HEK293 (cell line): Measurements from ENCODE around the gene FFAR4.

Experiments used
- CTCF ChIA-PET: fragments of 350-600 bp; formaldehyde crosslinking; extraction: SDS; loops from one replicate; lab custom pipeline; 2021; ENCODE audit warnings: antibody characterized with exemption; lab: Yijun Ruan, JAX
- POLR2A ChIA-PET: fragments of 300-600 bp; formaldehyde crosslinking; extraction: SDS; loops from one replicate; lab custom pipeline; 2020; ENCODE audit warnings: antibody characterized with exemption, inconsistent platforms; lab: Yijun Ruan, JAX
- H3K27ac ChIP-seq: fragments of 200-500 bp; sonication (Bioruptor generic); 2 replicates; pipeline ENCODE4 v1.5.1; 2014; ENCODE audit warnings: low read depth, low read length, control low read depth, inconsistent platforms; ENCODE audit errors: extremely low read depth
- H3K36me3 ChIP-seq, 2 experiments: fragments of 200-500 bp in 1 of 2; sonication (Bioruptor generic) in 1 of 2; 1 replicate in 1 of 2; 2 replicates in 1 of 2; pipeline ENCODE4 v1.5.1; 2014 to 2017; ENCODE audit warnings: inconsistent platforms in 2 of 2, low read length in 2 of 2; ENCODE audit not compliant: control insufficient read depth in 2 of 2, insufficient read depth in 1 of 2
- H3K4me1 ChIP-seq: fragments of 200-500 bp; sonication (Bioruptor generic); 2 replicates; pipeline ENCODE4 v1.5.1; 2014; ENCODE audit warnings: mild to moderate bottlenecking, low read length, inconsistent platforms; ENCODE audit not compliant: control insufficient read depth, insufficient read depth
- H3K4me3 ChIP-seq: 2 replicates; pipeline ENCODE4 v1.5.1; 2011; ENCODE audit warnings: low read depth, mild to moderate bottlenecking, control low read depth, low read length, moderate library complexity
- H3K9me3 ChIP-seq: fragments of 200-500 bp; sonication (Bioruptor generic); 2 replicates; pipeline ENCODE4 v1.5.1; 2014; ENCODE audit warnings: low read depth, low read length, inconsistent platforms; ENCODE audit not compliant: control insufficient read depth, insufficient read depth
- EGR2 ChIP-seq: fragments of 450-650 bp; formaldehyde crosslinking; IDR thresholded peaks from 2 replicates; pipeline ENCODE4 v1.5.1; 2016; ENCODE audit warnings: low read depth, missing biosample characterization, missing genetic modification characterization
- GFI1B ChIP-seq: fragments of 450-650 bp; formaldehyde crosslinking; IDR thresholded peaks from 2 replicates; pipeline ENCODE4 v1.5.1; 2016; ENCODE audit warnings: missing biosample characterization, missing genetic modification characterization
- HOXC10 ChIP-seq: sonication (generic); formaldehyde crosslinking; IDR thresholded peaks from 2 replicates; pipeline ENCODE4 v1.8.1; 2023; ENCODE audit warnings: mild to moderate bottlenecking, missing genetic modification reagents
- IKZF3 ChIP-seq: fragments of 450-650 bp; IDR thresholded peaks from 2 replicates; pipeline ENCODE4 v1.5.0; 2018; ENCODE audit warnings: missing biosample characterization, mild to moderate bottlenecking, missing genetic modification characterization, moderate library complexity
- KLF1 ChIP-seq: fragments of 450-650 bp; formaldehyde crosslinking; IDR thresholded peaks from 2 replicates; pipeline ENCODE4 v1.5.1; 2016; ENCODE audit warnings: missing biosample characterization, missing genetic modification characterization
- KLF7 ChIP-seq: fragments of 450-650 bp; formaldehyde crosslinking; IDR thresholded peaks from 2 replicates; pipeline ENCODE4 v1.5.1; 2016; ENCODE audit warnings: missing biosample characterization, missing genetic modification characterization, borderline replicate concordance
- ZNF112 ChIP-seq: fragments of 450-650 bp; formaldehyde crosslinking; IDR thresholded peaks from 2 replicates; pipeline ENCODE4 v1.5.0; 2017; ENCODE audit warnings: missing biosample characterization, missing genetic modification characterization
- ZNF121 ChIP-seq: fragments of 450-650 bp; formaldehyde crosslinking; IDR thresholded peaks from 2 replicates; pipeline ENCODE4 v1.5.1; 2016; ENCODE audit warnings: missing biosample characterization, missing genetic modification characterization
- ZNF2 ChIP-seq: fragments of 450-650 bp; formaldehyde crosslinking; IDR thresholded peaks from 2 replicates; pipeline ENCODE4 v1.5.1; 2016; ENCODE audit warnings: missing biosample characterization, missing genetic modification characterization
- ZNF214 ChIP-seq: fragments of 450-650 bp; formaldehyde crosslinking; IDR thresholded peaks from 2 replicates; pipeline ENCODE4 v1.5.1; 2017; ENCODE audit warnings: missing biosample characterization, mild to moderate bottlenecking, missing genetic modification characterization, borderline replicate concordance
- ZNF324 ChIP-seq: fragments of 450-650 bp; formaldehyde crosslinking; IDR thresholded peaks from 2 replicates; pipeline ENCODE4 v1.5.1; 2016; ENCODE audit warnings: missing biosample characterization, missing genetic modification characterization
- ZNF341 ChIP-seq: fragments of 450-650 bp; formaldehyde crosslinking; IDR thresholded peaks from 2 replicates; pipeline ENCODE4; 2016; ENCODE audit warnings: low read depth, missing biosample characterization, missing genetic modification characterization
- ZNF394 ChIP-seq: fragments of 450-650 bp; formaldehyde crosslinking; IDR thresholded peaks from 2 replicates; pipeline ENCODE4 v1.5.1; 2016; ENCODE audit warnings: missing biosample characterization, missing genetic modification characterization, mild to moderate bottlenecking, moderate library complexity, borderline replicate concordance
- ZNF529 ChIP-seq: fragments of 450-650 bp; formaldehyde crosslinking; IDR thresholded peaks from 2 replicates; pipeline ENCODE4 v1.5.1; 2017; ENCODE audit warnings: missing genetic modification characterization, missing biosample characterization; ENCODE audit not compliant: insufficient replicate concordance
- ZNF558 ChIP-seq: fragments of 450-650 bp; formaldehyde crosslinking; IDR thresholded peaks from 2 replicates; pipeline ENCODE4 v1.5.1; 2016; ENCODE audit warnings: missing biosample characterization, missing genetic modification characterization
- ZNF560 ChIP-seq: fragments of 450-650 bp; formaldehyde crosslinking; IDR thresholded peaks from 2 replicates; pipeline ENCODE4 v1.5.1; 2017; ENCODE audit warnings: missing biosample characterization, missing genetic modification characterization, borderline replicate concordance
- ZNF621 ChIP-seq: fragments of 450-650 bp; formaldehyde crosslinking; IDR thresholded peaks from 2 replicates; pipeline ENCODE4 v1.5.1; 2017; ENCODE audit warnings: missing biosample characterization, missing genetic modification characterization
- ZNF658 ChIP-seq: fragments of 450-650 bp; formaldehyde crosslinking; IDR thresholded peaks from 2 replicates; pipeline ENCODE4; 2016; ENCODE audit warnings: missing biosample characterization, missing genetic modification characterization
- ZNF660 ChIP-seq: fragments of 450-650 bp; IDR thresholded peaks from 2 replicates; pipeline ENCODE4 v1.5.1; 2018; ENCODE audit warnings: missing biosample characterization, mild to moderate bottlenecking, missing genetic modification characterization
- ZNF670 ChIP-seq: fragments of 450-650 bp; formaldehyde crosslinking; IDR thresholded peaks from 2 replicates; pipeline ENCODE4 v1.5.1; 2016; ENCODE audit warnings: missing biosample characterization, missing genetic modification characterization, low read depth
- ZNF677 ChIP-seq: fragments of 450-650 bp; IDR thresholded peaks from 2 replicates; pipeline ENCODE4 v1.5.0; 2018; ENCODE audit warnings: missing biosample characterization, mild to moderate bottlenecking, missing genetic modification characterization, moderate library complexity
- ZNF768 ChIP-seq: fragments of 450-650 bp; formaldehyde crosslinking; IDR thresholded peaks from 2 replicates; pipeline ENCODE4 v1.5.1; 2018; ENCODE audit warnings: missing biosample characterization, mild to moderate bottlenecking, missing genetic modification characterization
- ZNF777 ChIP-seq: fragments of 450-650 bp; formaldehyde crosslinking; IDR thresholded peaks from 2 replicates; pipeline ENCODE4 v1.5.1; 2017; ENCODE audit warnings: missing biosample characterization, missing genetic modification characterization, borderline replicate concordance
- TF ChIP-seq, protein P1 (sequence below): fragments of 450-650 bp; formaldehyde crosslinking; IDR thresholded peaks from 2 replicates; pipeline ENCODE4 v1.5.1; 2017; ENCODE audit warnings: missing biosample characterization, missing genetic modification characterization
- TF ChIP-seq, protein P2 (sequence below): fragments of 450-650 bp; formaldehyde crosslinking; IDR thresholded peaks from 2 replicates; pipeline ENCODE4 v1.5.1; 2017; ENCODE audit warnings: missing biosample characterization, missing genetic modification characterization
- TF ChIP-seq, protein P3 (sequence below): IDR thresholded peaks from 2 replicates; pipeline ENCODE4 v1.6.1; 2011; ENCODE audit warnings: mild to moderate bottlenecking, low read depth, low read length, borderline replicate concordance
- TF ChIP-seq, protein P4 (sequence below): fragments of 450-650 bp; formaldehyde crosslinking; IDR thresholded peaks from 2 replicates; pipeline ENCODE4 v1.5.1; 2016; ENCODE audit warnings: missing biosample characterization, missing genetic modification characterization

FFAR4 gene

DNA sequence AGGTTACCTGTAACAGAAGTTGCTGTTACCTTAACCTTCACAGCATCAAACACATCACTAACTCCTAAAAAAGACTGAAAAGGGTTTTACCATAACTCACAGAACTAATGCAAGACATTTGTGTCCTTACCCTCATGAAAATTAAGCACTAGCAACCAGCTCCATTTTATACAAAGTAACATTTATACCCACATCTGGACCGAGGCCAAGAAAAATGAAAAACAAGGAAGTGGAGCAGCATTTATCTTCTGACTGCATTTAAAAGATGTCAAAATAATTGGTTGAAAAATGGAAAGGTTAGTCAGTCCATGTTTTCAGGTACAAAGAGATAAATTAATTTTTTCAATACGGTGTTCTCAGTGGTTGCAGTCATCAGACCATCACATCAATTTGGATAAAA lies 37.7 kb downstream of the FFAR4 start:
- CTCF ChIA-PET, result interaction anchor here (0.8 kb wide), 1 partner anchor 49 kb away, joined by 3 read pairs; no protein-coding TSS in a partner anchor
- H3K9me3 ChIP-seq, result no peaks in the 10 kb centered on the region
- TF ChIP-seq ZNF121 (no peak), KLF1 (tag by site-specific recombination) (no peak), EGR2 (no peak), ZNF558 (no peak), HOXC10 (CRISPR knock-in tag) (no peak), ZNF670 (tag by site-specific recombination) (no peak), ZNF341 (tag by site-specific recombination) (no peak), GFI1B (no peak), ZNF214 (no peak), ZNF112 (tag by site-specific recombination) (no peak), ZNF660 (no peak), ZNF768 (tag by site-specific recombination) (no peak), ZNF677 (tag by site-specific recombination) (no peak), ZNF394 (tag by site-specific recombination) (no peak), ZNF621 (tag by site-specific recombination) (no peak)
- TF ChIP-seq, protein P1, sequence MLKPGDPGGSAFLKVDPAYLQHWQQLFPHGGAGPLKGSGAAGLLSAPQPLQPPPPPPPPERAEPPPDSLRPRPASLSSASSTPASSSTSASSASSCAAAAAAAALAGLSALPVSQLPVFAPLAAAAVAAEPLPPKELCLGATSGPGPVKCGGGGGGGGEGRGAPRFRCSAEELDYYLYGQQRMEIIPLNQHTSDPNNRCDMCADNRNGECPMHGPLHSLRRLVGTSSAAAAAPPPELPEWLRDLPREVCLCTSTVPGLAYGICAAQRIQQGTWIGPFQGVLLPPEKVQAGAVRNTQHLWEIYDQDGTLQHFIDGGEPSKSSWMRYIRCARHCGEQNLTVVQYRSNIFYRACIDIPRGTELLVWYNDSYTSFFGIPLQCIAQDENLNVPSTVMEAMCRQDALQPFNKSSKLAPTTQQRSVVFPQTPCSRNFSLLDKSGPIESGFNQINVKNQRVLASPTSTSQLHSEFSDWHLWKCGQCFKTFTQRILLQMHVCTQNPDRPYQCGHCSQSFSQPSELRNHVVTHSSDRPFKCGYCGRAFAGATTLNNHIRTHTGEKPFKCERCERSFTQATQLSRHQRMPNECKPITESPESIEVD (tag by site-specific recombination), result no peak
- TF ChIP-seq, protein P2, sequence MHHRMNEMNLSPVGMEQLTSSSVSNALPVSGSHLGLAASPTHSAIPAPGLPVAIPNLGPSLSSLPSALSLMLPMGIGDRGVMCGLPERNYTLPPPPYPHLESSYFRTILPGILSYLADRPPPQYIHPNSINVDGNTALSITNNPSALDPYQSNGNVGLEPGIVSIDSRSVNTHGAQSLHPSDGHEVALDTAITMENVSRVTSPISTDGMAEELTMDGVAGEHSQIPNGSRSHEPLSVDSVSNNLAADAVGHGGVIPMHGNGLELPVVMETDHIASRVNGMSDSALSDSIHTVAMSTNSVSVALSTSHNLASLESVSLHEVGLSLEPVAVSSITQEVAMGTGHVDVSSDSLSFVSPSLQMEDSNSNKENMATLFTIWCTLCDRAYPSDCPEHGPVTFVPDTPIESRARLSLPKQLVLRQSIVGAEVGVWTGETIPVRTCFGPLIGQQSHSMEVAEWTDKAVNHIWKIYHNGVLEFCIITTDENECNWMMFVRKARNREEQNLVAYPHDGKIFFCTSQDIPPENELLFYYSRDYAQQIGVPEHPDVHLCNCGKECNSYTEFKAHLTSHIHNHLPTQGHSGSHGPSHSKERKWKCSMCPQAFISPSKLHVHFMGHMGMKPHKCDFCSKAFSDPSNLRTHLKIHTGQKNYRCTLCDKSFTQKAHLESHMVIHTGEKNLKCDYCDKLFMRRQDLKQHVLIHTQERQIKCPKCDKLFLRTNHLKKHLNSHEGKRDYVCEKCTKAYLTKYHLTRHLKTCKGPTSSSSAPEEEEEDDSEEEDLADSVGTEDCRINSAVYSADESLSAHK (tag by site-specific recombination), result no peak
- TF ChIP-seq, all 188 proteins: peak for 0
- H3K4me1 ChIP-seq, result no peaks in the 10 kb centered on the region
- no peak overlapping the region for H3K27ac ChIP-seq
- no peak overlapping the region for H3K4me3 ChIP-seq
- H3K36me3 ChIP-seq, result no peaks in the 10 kb centered on the region
- POLR2A ChIA-PET, result no interaction called here

DNA sequence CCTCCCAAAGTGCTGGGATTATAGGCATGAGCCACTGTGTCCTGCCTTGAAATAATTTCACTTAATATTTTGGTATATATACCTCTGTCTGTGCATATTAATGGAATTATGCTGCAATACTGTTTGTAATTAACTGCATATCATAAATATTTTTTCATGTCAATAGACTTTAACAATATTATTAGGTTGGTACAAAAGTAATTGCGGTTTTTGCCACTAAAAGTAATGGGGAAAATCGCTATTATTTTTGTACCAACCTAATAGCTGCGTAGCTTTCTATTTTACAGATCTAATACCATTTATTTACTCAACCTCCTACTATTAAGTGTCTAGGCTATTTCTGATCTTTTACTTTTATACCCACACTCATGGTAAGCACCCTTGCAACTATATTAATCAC lies 42.0 kb downstream of the FFAR4 start:
- Histone ChIP-seq H3K36me3 (no peaks in the 10 kb centered on the region), H3K27ac (no peak overlapping the region), H3K9me3 (no peaks in the 10 kb centered on the region), H3K4me1 (no peaks in the 10 kb centered on the region), H3K4me3 (no peak overlapping the region)
- POLR2A ChIA-PET, result no interaction called here
- CTCF ChIA-PET, result interaction anchor here (0.6 kb wide), 1 partner anchor 207 kb away, joined by 3 read pairs; no protein-coding TSS in a partner anchor
- TF ChIP-seq, protein P3, sequence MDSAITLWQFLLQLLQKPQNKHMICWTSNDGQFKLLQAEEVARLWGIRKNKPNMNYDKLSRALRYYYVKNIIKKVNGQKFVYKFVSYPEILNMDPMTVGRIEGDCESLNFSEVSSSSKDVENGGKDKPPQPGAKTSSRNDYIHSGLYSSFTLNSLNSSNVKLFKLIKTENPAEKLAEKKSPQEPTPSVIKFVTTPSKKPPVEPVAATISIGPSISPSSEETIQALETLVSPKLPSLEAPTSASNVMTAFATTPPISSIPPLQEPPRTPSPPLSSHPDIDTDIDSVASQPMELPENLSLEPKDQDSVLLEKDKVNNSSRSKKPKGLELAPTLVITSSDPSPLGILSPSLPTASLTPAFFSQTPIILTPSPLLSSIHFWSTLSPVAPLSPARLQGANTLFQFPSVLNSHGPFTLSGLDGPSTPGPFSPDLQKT, result no peak
- TF ChIP-seq ZNF2 (tag by site-specific recombination) (no peak), KLF7 (tag by site-specific recombination) (no peak), IKZF3 (tag by site-specific recombination) (no peak), ZNF324 (no peak), ZNF777 (no peak), ZNF529 (no peak), ZNF560 (tag by site-specific recombination) (no peak), ZNF658 (no peak)
- TF ChIP-seq, protein P4, sequence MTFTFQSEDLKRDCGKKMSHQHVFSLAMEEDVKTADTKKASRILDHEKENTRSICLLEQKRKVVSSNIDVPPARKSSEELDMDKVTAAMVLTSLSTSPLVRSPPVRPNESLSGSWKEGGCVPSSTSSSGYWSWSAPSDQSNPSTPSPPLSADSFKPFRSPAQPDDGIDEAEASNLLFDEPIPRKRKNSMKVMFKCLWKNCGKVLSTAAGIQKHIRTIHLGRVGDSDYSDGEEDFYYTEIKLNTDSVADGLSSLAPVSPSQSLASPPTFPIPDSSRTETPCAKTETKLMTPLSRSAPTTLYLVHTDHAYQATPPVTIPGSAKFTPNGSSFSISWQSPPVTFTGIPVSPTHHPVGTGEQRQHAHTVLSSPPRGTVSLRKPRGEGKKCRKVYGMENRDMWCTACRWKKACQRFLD (tag by site-specific recombination), result no peak
